NCI-H187 (cell line): ENCODE results near the gene HDAC8.
"Not testable (repeated sequence)": the region's sequence is repeated elsewhere in the genome, so short reads cannot be mapped to it uniquely, and the experiment has no call there.

ENCODE experiments used
- DNase-seq, 2 experiments: peaks; one replicate each; lab custom pipeline; 2025; lab: John Stamatoyannopoulos, UW

Gene HDAC8

GRCh38 chrX:72372735-72373134 lies 199.9 kb downstream of the HDAC8 start:
- DNase-seq = no peak

- no peak for DNase-seq
Measured at GRCh38 chrX:72371405-72371804, 201.2 kb downstream of the HDAC8 start.

GRCh38 chrX:72368796-72369195 lies 203.8 kb downstream of the HDAC8 start:
- DNase-seq = no peak

- DNase-seq = no peak
Measured at GRCh38 chrX:72367516-72367915, 205.1 kb downstream of the HDAC8 start.

- no peak for DNase-seq
Measured at GRCh38 chrX:72366701-72367454, 205.8 kb downstream of the HDAC8 start.

- DNase-seq = no peak
Measured at GRCh38 chrX:72366178-72366577, 206.5 kb downstream of the HDAC8 start.

GRCh38 chrX:72365126-72365525 lies 207.5 kb downstream of the HDAC8 start:
- no peak for DNase-seq

GRCh38 chrX:72360326-72360725 lies 212.3 kb downstream of the HDAC8 start:
- DNase-seq = no peak

GRCh38 chrX:72358313-72358712 lies 214.3 kb downstream of the HDAC8 start:
- no peak for DNase-seq

- DNase-seq = no peak
Measured at GRCh38 chrX:72352786-72353185, 219.9 kb downstream of the HDAC8 start.

- DNase-seq = no peak
Measured at GRCh38 chrX:72351606-72352334, 220.9 kb downstream of the HDAC8 start.

- no peak for DNase-seq
Measured at GRCh38 chrX:72349190-72349589, 223.5 kb downstream of the HDAC8 start.

- DNase-seq = no peak
Measured at GRCh38 chrX:72348247-72348979, 224.2 kb downstream of the HDAC8 start.

- no peak for DNase-seq
Measured at GRCh38 chrX:72347366-72347765, 225.3 kb downstream of the HDAC8 start.

- no peak for DNase-seq
Measured at GRCh38 chrX:72346302-72346949, 226.2 kb downstream of the HDAC8 start.

- no peak for DNase-seq
Measured at GRCh38 chrX:72340626-72341025, 232.0 kb downstream of the HDAC8 start.

GRCh38 chrX:72340041-72340440 lies 232.6 kb downstream of the HDAC8 start:
- DNase-seq = no peak

- no peak for DNase-seq
Measured at GRCh38 chrX:72330131-72330530, 242.5 kb downstream of the HDAC8 start.

GRCh38 chrX:72326605-72327300 lies 245.9 kb downstream of the HDAC8 start:
- DNase-seq = no peak

GRCh38 chrX:72319651-72320050 lies 253.0 kb downstream of the HDAC8 start:
- DNase-seq = not testable (repeated sequence)

GRCh38 chrX:72317139-72317538 lies 255.5 kb downstream of the HDAC8 start:
- DNase-seq = no peak
